Measurements from ENCODE around the gene DDC. TPM values are rescaled to one million over a fixed set of nuclear protein-coding genes. Genes with fewer than 3 reads are reported as not detected.

The DDC gene
- total RNA-seq, 2 donors from 2014 or later, result 85.4 to 90.2 TPM

DNA sequence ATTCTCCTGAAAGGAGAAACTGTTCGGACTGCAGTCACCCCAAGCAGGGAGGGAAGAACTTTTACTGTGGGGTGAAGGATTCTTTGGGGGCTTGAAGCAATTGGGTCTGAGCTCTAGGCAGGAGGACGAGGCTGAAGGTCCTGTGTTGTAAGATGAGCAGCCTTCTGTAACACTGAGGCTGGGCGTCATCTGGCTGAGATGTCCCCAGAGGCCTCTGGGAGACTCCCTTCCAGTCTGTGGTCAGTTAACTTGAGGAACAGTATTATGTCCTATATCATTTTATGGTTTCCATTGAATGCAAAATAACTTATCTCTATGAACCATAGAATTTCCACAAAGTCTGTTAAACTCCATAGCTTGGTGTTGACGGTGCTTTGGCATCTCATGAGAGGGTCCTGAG lies 141.3 kb downstream of the DDC start:
- no peak overlapping the region for H3K27ac ChIP-seq
- H3K36me3 ChIP-seq, result no peaks in the 10 kb centered on the region
- no peak overlapping the region for H3K9ac ChIP-seq (ENCODE audit: low read depth in 2 of 2, low read length in 2 of 2)
- intact Hi-C loops (cut with DNase I), result no loop called here
- no peak for DNase-seq
- H3K27me3 ChIP-seq, result no peaks in the 10 kb centered on the region
- TF ChIP-seq, protein P1, sequence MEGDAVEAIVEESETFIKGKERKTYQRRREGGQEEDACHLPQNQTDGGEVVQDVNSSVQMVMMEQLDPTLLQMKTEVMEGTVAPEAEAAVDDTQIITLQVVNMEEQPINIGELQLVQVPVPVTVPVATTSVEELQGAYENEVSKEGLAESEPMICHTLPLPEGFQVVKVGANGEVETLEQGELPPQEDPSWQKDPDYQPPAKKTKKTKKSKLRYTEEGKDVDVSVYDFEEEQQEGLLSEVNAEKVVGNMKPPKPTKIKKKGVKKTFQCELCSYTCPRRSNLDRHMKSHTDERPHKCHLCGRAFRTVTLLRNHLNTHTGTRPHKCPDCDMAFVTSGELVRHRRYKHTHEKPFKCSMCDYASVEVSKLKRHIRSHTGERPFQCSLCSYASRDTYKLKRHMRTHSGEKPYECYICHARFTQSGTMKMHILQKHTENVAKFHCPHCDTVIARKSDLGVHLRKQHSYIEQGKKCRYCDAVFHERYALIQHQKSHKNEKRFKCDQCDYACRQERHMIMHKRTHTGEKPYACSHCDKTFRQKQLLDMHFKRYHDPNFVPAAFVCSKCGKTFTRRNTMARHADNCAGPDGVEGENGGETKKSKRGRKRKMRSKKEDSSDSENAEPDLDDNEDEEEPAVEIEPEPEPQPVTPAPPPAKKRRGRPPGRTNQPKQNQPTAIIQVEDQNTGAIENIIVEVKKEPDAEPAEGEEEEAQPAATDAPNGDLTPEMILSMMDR (IDR thresholded peaks at IDR 0.05), result no peak
- H3K4me3 ChIP-seq, result no peak overlapping the region
- H3K9me3 ChIP-seq, result no peaks in the 10 kb centered on the region
- no peaks in the 10 kb centered on the region for H3K4me1 ChIP-seq

DNA sequence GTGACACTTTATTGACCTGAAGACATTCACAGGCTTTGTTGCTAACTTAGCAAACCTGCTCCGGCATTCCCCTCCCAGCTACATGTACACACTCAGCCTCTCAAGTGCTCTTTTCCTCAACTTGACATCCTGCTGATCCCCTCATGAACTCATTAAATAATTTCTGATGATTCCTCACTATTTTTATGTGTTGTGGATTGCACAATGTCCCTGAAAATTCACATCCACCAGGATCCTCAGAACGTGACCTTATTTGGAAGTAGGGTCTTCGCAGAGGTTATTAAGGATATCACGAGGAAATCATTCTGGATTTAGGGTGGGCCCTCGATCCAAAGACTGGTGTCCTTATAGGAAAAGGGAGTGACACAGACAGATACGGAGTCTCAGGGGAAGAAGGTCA lies 142.3 kb downstream of the DDC start:
- intact Hi-C loops (cut with DNase I), result no loop called here
- TF ChIP-seq, protein P1 (IDR thresholded peaks at IDR 0.05), result no peak
- H3K9me3 ChIP-seq, result no peaks in the 10 kb centered on the region
- no peaks in the 10 kb centered on the region for H3K4me1 ChIP-seq
- no peak for DNase-seq
- no peak overlapping the region for H3K27ac ChIP-seq
- H3K4me3 ChIP-seq, result no peak overlapping the region
- H3K27me3 ChIP-seq, result no peaks in the 10 kb centered on the region
- H3K36me3 ChIP-seq, result no peaks in the 10 kb centered on the region
- H3K9ac ChIP-seq (ENCODE audit: low read depth in 2 of 2, low read length in 2 of 2), result no peak overlapping the region

DNA sequence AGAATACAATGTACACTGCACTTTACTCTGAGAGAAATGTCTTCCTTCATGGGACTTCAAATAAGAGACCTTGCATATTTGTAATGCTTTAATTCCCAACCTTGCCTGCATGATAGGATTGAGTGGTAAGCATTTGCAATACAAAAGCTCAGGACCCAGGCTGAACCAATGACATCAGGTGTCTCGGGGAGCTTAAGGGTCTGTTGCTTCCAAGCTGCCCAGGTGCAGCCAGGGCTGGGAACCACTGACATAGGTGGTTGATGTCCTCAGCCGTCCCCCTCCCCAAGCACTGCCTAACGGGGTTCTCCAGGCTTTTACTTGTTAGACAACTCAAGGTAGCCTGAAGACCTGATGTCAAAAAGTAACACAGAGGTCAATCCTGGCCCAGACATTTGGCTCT lies 144.2 kb downstream of the DDC start:
- H3K36me3 ChIP-seq, result no peaks in the 10 kb centered on the region
- TF ChIP-seq, protein P1 (IDR thresholded peaks at IDR 0.05), result no peak
- no peak for DNase-seq
- no peak overlapping the region for H3K4me3 ChIP-seq
- no peaks in the 10 kb centered on the region for H3K27me3 ChIP-seq
- no peak overlapping the region for H3K27ac ChIP-seq
- no peak overlapping the region for H3K9ac ChIP-seq (ENCODE audit: low read depth in 2 of 2, low read length in 2 of 2)
- no peaks in the 10 kb centered on the region for H3K9me3 ChIP-seq
- intact Hi-C loops (cut with DNase I), result no loop called here
- H3K4me1 ChIP-seq, result no peaks in the 10 kb centered on the region

DNA sequence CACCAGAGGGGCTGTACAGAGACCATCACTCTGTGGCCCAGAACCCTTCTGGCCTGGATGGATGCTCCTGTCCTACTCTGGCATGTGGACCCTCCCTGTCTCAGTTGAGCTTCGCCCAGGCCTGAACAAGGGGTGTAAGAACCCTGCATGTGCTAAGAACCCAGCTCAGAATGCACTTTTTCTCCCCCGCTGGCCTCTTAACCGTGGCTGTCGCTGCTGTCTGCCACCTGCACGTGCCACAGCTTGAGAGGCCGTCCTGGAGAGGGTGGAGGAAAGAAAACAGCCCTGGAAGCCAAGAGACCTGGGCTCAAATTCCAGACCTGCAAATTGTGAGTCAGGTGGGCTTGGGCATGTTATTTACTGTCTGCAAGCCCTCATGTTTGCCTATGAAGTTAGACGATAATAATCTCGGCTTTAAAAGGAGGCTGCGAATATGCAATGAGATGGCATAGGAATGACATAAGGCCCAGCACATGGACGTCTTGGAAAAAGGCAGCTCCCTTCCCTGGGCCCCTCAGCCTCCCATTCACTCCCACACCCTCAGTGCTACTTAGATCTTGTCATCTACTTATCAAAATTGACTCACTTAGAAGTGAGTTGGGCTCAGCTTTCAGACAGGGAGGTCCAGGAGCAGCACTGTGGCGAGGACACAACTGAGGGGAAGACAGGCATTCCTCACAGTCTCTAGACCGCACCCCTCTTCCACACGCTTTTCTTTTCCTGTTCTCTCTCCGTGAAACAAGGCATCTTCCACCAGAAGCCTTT lies 146.5 kb downstream of the DDC start:
- intact Hi-C loops (cut with DNase I), result loop anchor here (10.0 kb wide), 1 partner anchor 214 kb away; no protein-coding TSS in a partner anchor

DNA sequence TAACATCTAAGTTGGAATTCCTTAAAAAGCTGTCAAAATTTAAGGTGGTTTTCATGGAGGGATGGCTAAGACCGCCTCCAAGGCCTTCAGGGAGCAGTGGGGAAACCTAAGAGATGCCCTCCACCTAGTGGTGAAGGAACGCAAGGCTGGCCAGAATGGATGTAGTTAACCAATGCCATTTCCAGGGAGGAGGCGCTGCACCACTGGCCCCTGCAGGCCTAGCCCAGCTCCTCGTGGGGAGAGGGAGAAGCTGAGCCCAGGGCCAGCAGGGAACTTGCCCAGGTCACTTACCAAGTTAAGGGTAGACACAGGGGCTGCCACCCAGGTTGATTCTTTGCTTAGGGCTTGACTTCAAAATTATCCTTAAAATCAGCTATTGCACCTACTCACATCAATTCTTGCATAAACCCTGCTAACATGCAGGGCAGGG lies 147.1 kb downstream of the DDC start:
- H3K36me3 ChIP-seq, result no peaks in the 10 kb centered on the region
- intact Hi-C loops (cut with DNase I), result loop anchor here (10.0 kb wide), 1 partner anchor 213 kb away; no protein-coding TSS in a partner anchor
- TF ChIP-seq, protein P1 (IDR thresholded peaks at IDR 0.05), result peak; percentile 76

More for the DNA sequence above, 146.5 kb downstream of the DDC start:
- Histone ChIP-seq H3K36me3 (no peaks in the 10 kb centered on the region), H3K27me3 (no peaks in the 10 kb centered on the region), H3K9ac (ENCODE audit: low read depth in 2 of 2, low read length in 2 of 2) (no peak overlapping the region), H3K4me3 (no peak overlapping the region), H3K9me3 (no peaks in the 10 kb centered on the region), H3K4me1 (no peaks in the 10 kb centered on the region), H3K27ac (no peak overlapping the region)
- DNase-seq, result no peak
- TF ChIP-seq, protein P1 (IDR thresholded peaks at IDR 0.05), result no peak

More for the DNA sequence above, 147.1 kb downstream of the DDC start:
- no peaks in the 10 kb centered on the region for H3K4me1 ChIP-seq
- H3K9ac ChIP-seq (ENCODE audit: low read depth in 2 of 2, low read length in 2 of 2), result no peak overlapping the region
- H3K27ac ChIP-seq, result no peak overlapping the region
- no peaks in the 10 kb centered on the region for H3K9me3 ChIP-seq
- no peak overlapping the region for H3K4me3 ChIP-seq
- no peaks in the 10 kb centered on the region for H3K27me3 ChIP-seq
- peak; percentile 77 for DNase-seq

Measured in colonic mucosa (tissue), 4 donors.